Gastroesophageal sphincter (tissue), 4 donors: Measurements from ENCODE around the gene GARIN5B. TPM values are rescaled to one million over a fixed set of nuclear protein-coding genes. Genes with fewer than 3 reads are reported as not detected.

Experiments used
- ATAC-seq: fragments of 150-250 bp; one replicate; pipeline ENCODE4 v1.9.1; 2016; ENCODE audit warnings: mild to moderate bottlenecking, moderate library complexity
- H3K27ac ChIP-seq, 4 donors: fragments of 200-600 bp; sonication (generic) in 3 of 4; 1 replicate in 3 of 4; 2 replicates in 1 of 4; pipeline ENCODE4 v1.5.1; 2016 to 2019
- H3K27me3 ChIP-seq: fragments of 200-600 bp; sonication (generic); one replicate; pipeline ENCODE4 v1.5.1; 2019
- H3K36me3 ChIP-seq, 2 donors: fragments of 200-600 bp; sonication (generic); one replicate each; pipeline ENCODE4 v1.5.1; 2019; ENCODE audit warnings: control low read depth in 1 of 2
- H3K4me1 ChIP-seq, 3 donors: fragments of 200-600 bp; sonication (generic); 1 replicate in 2 of 3; 2 replicates in 1 of 3; pipeline ENCODE4 v1.5.1; 2016 to 2019; ENCODE audit warnings: control low read depth in 2 of 3
- H3K4me3 ChIP-seq, 2 donors: fragments of 200-600 bp; sonication (generic); one replicate each; pipeline ENCODE4 v1.5.1; 2019; ENCODE audit warnings: mild to moderate bottlenecking in 1 of 2, moderate library complexity in 1 of 2
- H3K9me3 ChIP-seq, 3 donors: fragments of 200-600 bp; sonication (generic); one replicate each; pipeline ENCODE4 v1.5.1; 2017 to 2019; ENCODE audit warnings: control low read depth in 2 of 3
- CTCF ChIP-seq, 4 experiments: fragments of 200-600 bp in 2 of 4; fragments of 450-650 bp in 2 of 4; sonication (generic) in 1 of 4; IDR thresholded peaks; one replicate each; pipeline ENCODE4 v1.5.1; 2017 to 2019; ENCODE audit warnings: antibody characterized with exemption in 4 of 4, mild to moderate bottlenecking in 2 of 4, moderate library complexity in 2 of 4
- EP300 ChIP-seq: sonication (generic); formaldehyde crosslinking; IDR thresholded peaks from one replicate; pipeline ENCODE4 v1.6.1; 2017; ENCODE audit warnings: antibody characterized with exemption, mild to moderate bottlenecking
- POLR2A ChIP-seq, 2 donors: fragments of 450-650 bp; IDR thresholded peaks; one replicate each; pipeline ENCODE4 v1.6.1; 2017; ENCODE audit warnings: antibody characterized with exemption in 2 of 2, mild to moderate bottlenecking in 2 of 2, moderate library complexity in 1 of 2
- POLR2AphosphoS5 ChIP-seq: sonication (generic); formaldehyde crosslinking; IDR thresholded peaks from one replicate; pipeline ENCODE4 v1.6.1; 2017; ENCODE audit warnings: antibody characterized with exemption
- WGBS, 2 donors: methylation state at CpG; one replicate each; pipeline ENCODE4 v1.1.5; 2018; ENCODE audit warnings: low coverage in 1 of 2; 5-methylcytosine and 5-hydroxymethylcytosine counted together
- total RNA-seq, 4 donors: library from RNA; depleted of rRNA; stranded (reverse); fragments of >200 nt; gene quantifications; one replicate each; pipeline ENCODE4 v1.1.0, GENCODE V29; 2016

GARIN5B gene
- total RNA-seq, 4 donors from 2014 or later = not detected

GRCh38 chr19:55324662-55325061, 38.4 kb downstream of the GARIN5B start:
- no peak for ATAC-seq
- 56 to 85% methylated on average over 4 to 6 of the region's 6 CpGs for WGBS, 2 donors
- TF ChIP-seq POLR2A (IDR thresholded peaks at IDR 0.05) (no peak), EP300 (no peak), CTCF (IDR thresholded peaks at IDR 0.05) (no peak), POLR2AphosphoS5 (no peak)
- Histone ChIP-seq H3K27me3 (peaks cover 30% of the 10 kb centered on the region), H3K4me3 (peak overlapping the region in 1 of 2 donors; percentile 8), H3K27ac (peak overlapping the region in 1 of 4 donors; percentile 49), H3K36me3 (no peaks in the 10 kb centered on the region), H3K9me3 (no peaks in the 10 kb centered on the region), H3K4me1 (peaks cover 0 to 5% (median 0%) of the 10 kb centered on the region in 3 donors)

GRCh38 chr19:55322204-55322885, 40.7 kb downstream of the GARIN5B start:
- Histone ChIP-seq H3K27me3 (peaks cover 35% of the 10 kb centered on the region), H3K9me3 (no peaks in the 10 kb centered on the region), H3K36me3 (no peaks in the 10 kb centered on the region), H3K4me3 (no peak overlapping the region), H3K4me1 (peaks cover 0 to 5% (median 0%) of the 10 kb centered on the region in 3 donors), H3K27ac (no peak overlapping the region)
- 35 to 66% methylated on average over 7 to 8 of the region's 12 CpGs for WGBS, 2 donors
- ATAC-seq = no peak
- TF ChIP-seq POLR2AphosphoS5 (no peak), POLR2A (IDR thresholded peaks at IDR 0.05) (no peak), CTCF (IDR thresholded peaks at IDR 0.05) (no peak), EP300 (no peak)

- peaks cover 0 to 5% (median 0%) of the 10 kb centered on the region in 3 donors for H3K4me1 ChIP-seq
- H3K9me3 ChIP-seq = no peaks in the 10 kb centered on the region
- H3K4me3 ChIP-seq = no peak overlapping the region
- WGBS, 2 donors = 55 to 71% methylated on average over 5 of the region's 9 CpGs
- no peak for TF ChIP-seq POLR2A (IDR thresholded peaks at IDR 0.05)
- no peak for TF ChIP-seq EP300
- no peak for TF ChIP-seq POLR2AphosphoS5
- TF ChIP-seq CTCF (IDR thresholded peaks at IDR 0.05) = no peak
- H3K27ac ChIP-seq = no peak overlapping the region
- H3K36me3 ChIP-seq = no peaks in the 10 kb centered on the region
- peaks cover 35% of the 10 kb centered on the region for H3K27me3 ChIP-seq
- ATAC-seq = no peak
These were observed 41.5 kb downstream of the GARIN5B start for GRCh38 chr19:55321466-55322137.

- no peak overlapping the region for H3K4me3 ChIP-seq
- no peak overlapping the region for H3K27ac ChIP-seq
- 82% methylated on average over 3 of the region's 8 CpGs; no CpG with 5 or more reads in 1 of the 2 donors for WGBS, 2 donors
- peaks cover 0 to 5% (median 0%) of the 10 kb centered on the region in 3 donors for H3K4me1 ChIP-seq
- H3K9me3 ChIP-seq = no peaks in the 10 kb centered on the region
- ATAC-seq = no peak
- TF ChIP-seq CTCF (IDR thresholded peaks at IDR 0.05) (no peak), EP300 (no peak), POLR2A (IDR thresholded peaks at IDR 0.05) (no peak), POLR2AphosphoS5 (no peak)
- peaks cover 35% of the 10 kb centered on the region for H3K27me3 ChIP-seq
- no peaks in the 10 kb centered on the region for H3K36me3 ChIP-seq
These were observed 42.1 kb downstream of the GARIN5B start for GRCh38 chr19:55320844-55321419.
